ENCODE data around the gene ATRN.

The ATRN gene

DNA sequence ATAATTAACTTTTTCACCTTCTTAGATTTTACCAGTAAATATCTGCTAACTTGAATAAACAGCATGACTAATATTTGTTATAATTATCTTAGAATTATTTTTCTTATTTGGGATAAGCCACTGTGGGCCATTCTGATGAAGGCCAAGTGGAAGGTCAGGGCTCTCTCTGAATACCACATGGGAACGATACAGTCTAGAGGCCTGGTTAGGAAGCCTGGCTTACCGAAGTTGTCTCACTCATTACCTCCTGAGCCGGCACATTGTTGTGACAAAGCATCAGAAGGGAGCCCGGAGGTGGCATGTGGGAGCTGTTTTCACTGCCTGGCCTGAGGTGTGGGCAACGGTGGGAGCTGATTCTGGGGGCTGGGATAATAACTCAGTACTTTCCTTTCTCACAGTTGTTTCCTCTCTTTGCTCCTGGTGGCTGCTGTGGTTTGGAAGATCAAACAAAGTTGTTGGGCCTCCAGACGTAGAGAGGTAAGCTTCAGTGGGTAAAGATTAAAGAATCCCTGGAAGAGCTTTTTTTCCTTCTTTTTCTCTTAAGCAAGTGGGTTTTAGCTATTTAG lies 163.2 kb downstream of the ATRN start:
- no peak for DNase-seq (ENCODE audit: low read depth)
- TF ChIP-seq, protein P1, sequence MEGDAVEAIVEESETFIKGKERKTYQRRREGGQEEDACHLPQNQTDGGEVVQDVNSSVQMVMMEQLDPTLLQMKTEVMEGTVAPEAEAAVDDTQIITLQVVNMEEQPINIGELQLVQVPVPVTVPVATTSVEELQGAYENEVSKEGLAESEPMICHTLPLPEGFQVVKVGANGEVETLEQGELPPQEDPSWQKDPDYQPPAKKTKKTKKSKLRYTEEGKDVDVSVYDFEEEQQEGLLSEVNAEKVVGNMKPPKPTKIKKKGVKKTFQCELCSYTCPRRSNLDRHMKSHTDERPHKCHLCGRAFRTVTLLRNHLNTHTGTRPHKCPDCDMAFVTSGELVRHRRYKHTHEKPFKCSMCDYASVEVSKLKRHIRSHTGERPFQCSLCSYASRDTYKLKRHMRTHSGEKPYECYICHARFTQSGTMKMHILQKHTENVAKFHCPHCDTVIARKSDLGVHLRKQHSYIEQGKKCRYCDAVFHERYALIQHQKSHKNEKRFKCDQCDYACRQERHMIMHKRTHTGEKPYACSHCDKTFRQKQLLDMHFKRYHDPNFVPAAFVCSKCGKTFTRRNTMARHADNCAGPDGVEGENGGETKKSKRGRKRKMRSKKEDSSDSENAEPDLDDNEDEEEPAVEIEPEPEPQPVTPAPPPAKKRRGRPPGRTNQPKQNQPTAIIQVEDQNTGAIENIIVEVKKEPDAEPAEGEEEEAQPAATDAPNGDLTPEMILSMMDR (conservative IDR thresholded peaks at IDR 0.05; ENCODE audit: low read depth, low read length), result no peak
- no peak overlapping the region for H3K4me3 ChIP-seq (ENCODE audit: low read length)

GRCh38 chr20:3635346-3635745 lies 164.5 kb downstream of the ATRN start:
- TF ChIP-seq, protein P1 (conservative IDR thresholded peaks at IDR 0.05; ENCODE audit: low read depth, low read length), result no peak
- DNase-seq (ENCODE audit: low read depth), result no peak

DNA sequence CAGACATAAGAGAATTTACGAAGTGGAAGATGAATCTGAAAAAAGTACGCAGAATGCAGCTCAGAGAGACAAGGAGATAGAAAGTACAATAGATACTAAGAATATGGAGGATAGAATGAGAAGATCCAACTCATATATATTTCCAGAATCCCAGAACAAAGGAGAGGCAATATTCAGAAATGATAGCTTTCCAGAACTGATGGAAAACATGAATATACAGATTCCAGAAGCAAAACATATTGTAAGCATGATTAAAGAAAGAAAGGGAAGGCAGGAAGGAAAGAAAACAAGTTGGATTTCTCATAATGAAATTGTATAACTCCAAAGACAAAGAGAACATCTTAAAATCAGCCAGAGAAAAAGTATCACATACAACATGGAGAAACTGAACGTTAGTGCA lies 169.4 kb downstream of the ATRN start:
- no peak for DNase-seq (ENCODE audit: low read depth)
- TF ChIP-seq, protein P1 (conservative IDR thresholded peaks at IDR 0.05; ENCODE audit: low read depth, low read length), result no peak
- H3K4me3 ChIP-seq (ENCODE audit: low read length), result no peak overlapping the region

More at GRCh38 chr20:3635346-3635745, 164.5 kb downstream of the ATRN start:
- no peak overlapping the region for H3K4me3 ChIP-seq (ENCODE audit: low read length)

GRCh38 chr20:3645309-3646066 lies 174.7 kb downstream of the ATRN start:
- no peak for DNase-seq (ENCODE audit: low read depth)
- TF ChIP-seq, protein P1 (conservative IDR thresholded peaks at IDR 0.05; ENCODE audit: low read depth, low read length), result no peak

GRCh38 chr20:3646067-3646440 lies 175.2 kb downstream of the ATRN start:
- no peak for DNase-seq (ENCODE audit: low read depth)

More at GRCh38 chr20:3645309-3646066, 174.7 kb downstream of the ATRN start:
- H3K4me3 ChIP-seq (ENCODE audit: low read length), result no peak overlapping the region

DNA sequence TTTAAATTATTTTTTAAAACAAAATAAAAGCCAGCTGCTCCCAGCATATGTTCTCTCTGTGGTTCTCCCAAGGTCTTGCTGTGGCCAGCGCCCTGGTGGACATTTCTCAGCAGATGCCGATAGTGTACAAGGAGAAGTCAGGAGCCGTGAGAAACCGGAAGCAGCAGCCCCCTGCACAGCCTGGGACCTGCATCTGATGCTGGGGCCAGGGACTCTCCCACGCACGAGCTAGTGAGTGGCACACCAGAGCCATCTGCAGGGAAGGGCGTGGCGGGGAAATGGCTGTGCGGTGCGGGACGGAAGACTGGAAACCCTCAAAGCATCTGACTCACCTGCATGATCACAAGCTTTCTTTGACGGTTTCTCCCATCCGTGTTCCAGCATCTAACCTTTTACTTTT lies 175.8 kb downstream of the ATRN start:
- no peak for DNase-seq (ENCODE audit: low read depth)
- TF ChIP-seq, protein P1 (conservative IDR thresholded peaks at IDR 0.05; ENCODE audit: low read depth, low read length), result no peak
- no peak overlapping the region for H3K4me3 ChIP-seq (ENCODE audit: low read length)

More at GRCh38 chr20:3646067-3646440, 175.2 kb downstream of the ATRN start:
- H3K4me3 ChIP-seq (ENCODE audit: low read length), result no peak overlapping the region
- TF ChIP-seq, protein P1 (conservative IDR thresholded peaks at IDR 0.05; ENCODE audit: low read depth, low read length), result no peak

DNA sequence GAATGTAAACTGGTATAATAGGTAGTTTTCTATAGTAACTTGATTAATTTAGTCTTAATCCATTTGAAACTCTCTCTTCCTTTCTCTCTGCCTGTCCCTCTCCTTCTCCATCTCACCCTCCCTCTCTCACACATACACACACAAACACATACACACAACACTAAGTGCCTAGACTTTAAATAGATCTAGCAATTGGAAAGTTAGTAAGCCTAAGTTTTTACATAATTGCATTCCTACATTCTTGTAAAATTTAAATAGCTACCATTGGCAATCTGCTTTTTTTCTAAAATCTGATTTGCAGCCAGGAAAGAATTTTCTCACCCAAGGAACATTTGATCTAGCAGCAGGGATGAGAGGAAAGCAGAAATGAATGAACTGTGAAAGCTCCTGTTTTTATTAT lies 176.7 kb downstream of the ATRN start:
- TF ChIP-seq, protein P1 (conservative IDR thresholded peaks at IDR 0.05; ENCODE audit: low read depth, low read length), result no peak
- DNase-seq (ENCODE audit: low read depth), result no peak
- H3K4me3 ChIP-seq (ENCODE audit: low read length), result no peak overlapping the region

All from retinal pigment epithelial cell (primary cell).